Endothelial cell (in vitro differentiated cells): ENCODE results near the gene TOP3B. TPM values are rescaled to one million over a fixed set of nuclear protein-coding genes. Genes with fewer than 3 reads are reported as not detected.

Experiments
- DNase-seq: peaks from one replicate; pipeline ENCODE4 v3.0.0; 2021; ENCODE audit warnings: low spot score
- H3K27ac Mint-ChIP-seq: one replicate; pipeline ENCODE4 v1.8.0; 2021; ENCODE audit warnings: mixed read lengths, inconsistent platforms; ENCODE audit not compliant: unreplicated experiment
- H3K27me3 Mint-ChIP-seq: one replicate; pipeline ENCODE4 v1.8.0; 2021; ENCODE audit warnings: mild to moderate bottlenecking, moderate library complexity, mixed read lengths, inconsistent platforms; ENCODE audit not compliant: unreplicated experiment
- H3K36me3 Mint-ChIP-seq: one replicate; pipeline ENCODE4 v1.8.0; 2021; ENCODE audit warnings: mild to moderate bottlenecking, low read depth, mixed read lengths, inconsistent platforms; ENCODE audit not compliant: unreplicated experiment
- H3K4me1 Mint-ChIP-seq: one replicate; pipeline ENCODE4 v1.8.0; 2021; ENCODE audit warnings: mild to moderate bottlenecking, mixed read lengths, inconsistent platforms; ENCODE audit not compliant: unreplicated experiment
- H3K4me3 Mint-ChIP-seq: one replicate; pipeline ENCODE4 v1.8.0; 2021; ENCODE audit warnings: mild to moderate bottlenecking, mixed read lengths, inconsistent platforms; ENCODE audit not compliant: unreplicated experiment
- H3K9me3 Mint-ChIP-seq: one replicate; pipeline ENCODE4 v1.8.0; 2021; ENCODE audit warnings: mixed read lengths, inconsistent platforms; ENCODE audit not compliant: unreplicated experiment
- total RNA-seq: library from RNA; stranded (reverse); fragmentation: NEBNext Ultra II Directional; extraction: Animal tissue kit (Norgen Biotek cat#: 25700); gene quantifications from one replicate; pipeline ENCODE4 v1.2.1, GENCODE V29; 2021; ENCODE audit not compliant: unreplicated experiment
- TF ChIP-seq, protein P1 (sequence below): fragments of 200-600 bp; sonication (generic); IDR thresholded peaks from one replicate; pipeline ENCODE4 v1.5.0; 2021; ENCODE audit warnings: antibody characterized with exemption; ENCODE audit not compliant: unreplicated experiment

The TOP3B gene
- total RNA-seq, 1 donor from 2014 or later, result 55.6 TPM

DNA sequence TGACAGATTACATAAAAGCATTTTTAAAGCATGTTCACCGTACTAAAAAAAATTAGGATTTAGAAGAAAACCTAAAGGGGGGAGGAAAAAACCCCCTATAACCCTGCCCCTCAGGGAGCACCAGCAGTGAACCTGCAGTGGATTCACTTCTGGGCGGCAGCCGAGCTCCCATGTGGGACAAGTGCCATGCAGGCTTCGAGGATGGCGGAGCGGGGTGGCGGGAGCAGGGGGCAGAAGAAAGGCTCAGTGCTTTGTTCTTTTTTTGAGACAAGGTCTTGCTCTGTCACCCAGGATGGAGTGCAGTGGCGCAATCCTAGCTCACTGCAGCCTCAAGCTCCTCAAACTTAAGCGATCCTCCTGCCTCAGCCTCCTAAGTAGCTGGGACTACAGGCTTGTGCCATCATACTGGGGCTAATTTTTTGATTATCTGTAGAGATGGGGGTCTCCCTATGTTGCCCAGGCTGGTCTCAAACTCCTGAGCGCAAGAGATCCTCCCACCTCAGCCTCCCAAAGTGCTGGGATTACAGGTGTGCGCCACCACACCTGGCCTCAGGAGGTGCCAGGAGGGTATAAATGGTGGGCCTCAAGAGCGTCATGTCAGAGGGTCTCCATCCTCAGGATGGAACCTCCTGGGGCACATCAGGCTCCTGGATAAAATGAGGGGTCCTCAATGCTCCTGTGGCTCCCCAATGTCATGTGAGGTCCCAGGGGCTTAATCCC is 64.0 kb downstream of the TOP3B start:
- DNase-seq, result no peak
- Mint-ChIP-seq H3K4me3 (no peak overlapping the region), H3K9me3 (no peaks in the 10 kb centered on the region), H3K27me3 (peaks cover 4% of the 10 kb centered on the region), H3K36me3 (peaks cover 8% of the 10 kb centered on the region), H3K27ac (no peak overlapping the region), H3K4me1 (peaks cover 3% of the 10 kb centered on the region)
- TF ChIP-seq, protein P1, sequence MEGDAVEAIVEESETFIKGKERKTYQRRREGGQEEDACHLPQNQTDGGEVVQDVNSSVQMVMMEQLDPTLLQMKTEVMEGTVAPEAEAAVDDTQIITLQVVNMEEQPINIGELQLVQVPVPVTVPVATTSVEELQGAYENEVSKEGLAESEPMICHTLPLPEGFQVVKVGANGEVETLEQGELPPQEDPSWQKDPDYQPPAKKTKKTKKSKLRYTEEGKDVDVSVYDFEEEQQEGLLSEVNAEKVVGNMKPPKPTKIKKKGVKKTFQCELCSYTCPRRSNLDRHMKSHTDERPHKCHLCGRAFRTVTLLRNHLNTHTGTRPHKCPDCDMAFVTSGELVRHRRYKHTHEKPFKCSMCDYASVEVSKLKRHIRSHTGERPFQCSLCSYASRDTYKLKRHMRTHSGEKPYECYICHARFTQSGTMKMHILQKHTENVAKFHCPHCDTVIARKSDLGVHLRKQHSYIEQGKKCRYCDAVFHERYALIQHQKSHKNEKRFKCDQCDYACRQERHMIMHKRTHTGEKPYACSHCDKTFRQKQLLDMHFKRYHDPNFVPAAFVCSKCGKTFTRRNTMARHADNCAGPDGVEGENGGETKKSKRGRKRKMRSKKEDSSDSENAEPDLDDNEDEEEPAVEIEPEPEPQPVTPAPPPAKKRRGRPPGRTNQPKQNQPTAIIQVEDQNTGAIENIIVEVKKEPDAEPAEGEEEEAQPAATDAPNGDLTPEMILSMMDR, result no peak

DNA sequence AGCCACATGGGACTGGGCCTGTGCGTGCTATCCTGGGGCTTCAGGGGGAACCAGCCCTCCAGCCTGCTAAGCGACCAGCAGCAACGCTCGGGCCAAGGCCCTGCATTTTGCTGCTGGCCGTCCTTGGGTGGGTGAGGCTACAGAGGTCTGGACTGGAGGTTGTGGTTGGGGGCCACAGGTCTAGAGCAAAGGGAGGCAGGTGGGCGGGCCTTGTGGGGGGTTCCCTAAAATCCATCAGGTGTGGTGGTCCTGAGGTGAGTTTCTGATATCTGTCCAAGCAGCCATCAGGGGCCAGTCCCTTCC is 64.7 kb downstream of the TOP3B start:
- no peak for DNase-seq
- H3K36me3 Mint-ChIP-seq, result peaks cover 4% of the 10 kb centered on the region
- peaks cover 4% of the 10 kb centered on the region for H3K27me3 Mint-ChIP-seq
- no peak overlapping the region for H3K27ac Mint-ChIP-seq
- H3K9me3 Mint-ChIP-seq, result no peaks in the 10 kb centered on the region
- H3K4me1 Mint-ChIP-seq, result peaks cover 3% of the 10 kb centered on the region
- H3K4me3 Mint-ChIP-seq, result no peak overlapping the region
- TF ChIP-seq, protein P1, result no peak

DNA sequence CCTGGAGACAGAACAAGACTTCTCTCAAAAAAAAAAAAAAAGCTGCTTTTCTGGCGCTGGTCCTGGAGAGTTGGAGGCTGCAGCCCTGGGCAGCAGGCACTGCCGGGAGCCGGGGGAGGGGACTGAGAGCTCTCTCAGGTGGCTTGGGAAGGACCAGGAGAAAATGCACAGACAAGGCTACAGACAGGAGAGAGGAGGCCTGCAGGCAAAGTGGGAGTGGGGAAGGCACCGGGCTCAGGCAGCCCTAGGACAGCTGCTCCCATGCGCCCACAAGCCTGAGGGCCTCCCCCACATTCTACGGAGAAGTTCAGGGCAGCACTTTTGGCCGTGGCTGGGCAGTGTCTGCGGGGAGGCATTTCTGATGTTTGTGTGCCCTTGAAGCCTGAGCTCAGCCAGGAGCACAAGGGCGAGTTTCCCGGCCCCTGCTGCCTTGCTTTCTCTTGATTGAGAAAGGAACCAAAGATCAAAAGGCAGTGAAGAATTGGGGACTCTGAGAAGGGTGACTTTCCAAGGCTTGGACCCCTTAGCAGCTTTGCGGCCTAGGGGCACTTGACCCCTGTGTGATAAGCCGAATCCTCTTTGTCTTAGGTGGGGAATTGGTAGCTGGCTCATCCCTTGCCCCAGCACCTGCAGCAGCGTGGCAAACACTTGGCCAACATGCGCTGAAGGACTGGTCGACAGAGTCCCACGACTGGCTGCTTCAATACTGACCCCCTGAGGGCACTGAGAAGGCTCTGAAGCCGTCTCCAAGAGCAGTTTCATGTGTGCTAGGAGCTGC is 65.2 kb downstream of the TOP3B start:
- Mint-ChIP-seq H3K4me1 (peaks cover 3% of the 10 kb centered on the region), H3K9me3 (no peaks in the 10 kb centered on the region), H3K27me3 (peaks cover 4% of the 10 kb centered on the region), H3K4me3 (no peak overlapping the region), H3K36me3 (peaks cover 4% of the 10 kb centered on the region), H3K27ac (no peak overlapping the region)
- DNase-seq, result no peak
- TF ChIP-seq, protein P1, result no peak

DNA sequence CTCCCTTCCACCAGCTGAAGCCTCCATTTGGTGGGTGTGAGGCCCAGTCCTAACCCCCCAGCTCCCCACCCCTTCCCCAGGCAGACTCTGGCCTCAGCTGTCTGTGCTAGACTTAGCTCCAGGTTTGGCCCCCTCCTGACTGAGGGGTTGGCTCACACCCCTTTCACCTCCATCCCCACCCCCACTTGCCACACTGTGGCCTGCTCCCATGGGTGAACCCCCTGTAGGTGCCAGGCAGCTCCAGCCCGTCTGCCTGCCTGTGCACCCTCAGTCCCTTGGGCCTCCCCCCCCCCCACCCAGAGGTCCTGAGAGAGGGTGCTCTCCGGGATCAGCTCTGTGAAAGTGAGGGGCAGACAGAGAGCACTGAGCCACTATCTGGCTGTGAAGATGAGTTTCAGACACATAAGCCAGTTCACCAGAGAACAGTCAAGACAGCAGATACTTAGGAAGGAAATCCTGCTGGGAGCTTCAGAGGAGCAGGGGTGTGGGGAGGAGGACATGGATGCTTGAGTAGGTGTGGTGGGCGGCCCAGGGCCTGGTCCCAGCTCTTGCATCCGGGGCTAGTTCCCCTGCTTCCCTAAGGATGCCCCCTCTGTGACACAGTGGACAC is 66.2 kb downstream of the TOP3B start:
- no peak for DNase-seq
- Mint-ChIP-seq H3K36me3 (no peaks in the 10 kb centered on the region), H3K27ac (no peak overlapping the region)

More for the DNA sequence above, 66.2 kb downstream of the TOP3B start:
- Mint-ChIP-seq H3K27me3 (peaks cover 4% of the 10 kb centered on the region), H3K4me3 (no peak overlapping the region), H3K9me3 (no peaks in the 10 kb centered on the region), H3K4me1 (no peaks in the 10 kb centered on the region)
- TF ChIP-seq, protein P1, result no peak
